Measurements from ENCODE around the gene ZBTB48.

GRCh38 chr1:6585081-6585722, 5.4 kb downstream of the ZBTB48 start:
- TF ChIP-seq CTCF (IDR thresholded peaks at IDR 0.05) (no peak), POLR2AphosphoS5 (IDR thresholded peaks at IDR 0.05) (no peak)

All from prostate gland (tissue), 2 donors.